DMS 273 (cell line): ENCODE results near the gene FAM163B.

ENCODE experiments used
- DNase-seq: peaks from one replicate; lab custom pipeline; 2025; ENCODE audit not compliant: unreplicated experiment; lab: John Stamatoyannopoulos, UW

The FAM163B gene

GRCh38 chr9:133551446-133551845 lies 57.7 kb downstream of the FAM163B start:
- no peak for DNase-seq

GRCh38 chr9:133547116-133547515 lies 62.1 kb downstream of the FAM163B start:
- DNase-seq = no peak

- no peak for DNase-seq
Observed at GRCh38 chr9:133546287-133546680, 62.9 kb downstream of the FAM163B start.

- DNase-seq = no peak
Observed at GRCh38 chr9:133545494-133546286, 63.5 kb downstream of the FAM163B start.

GRCh38 chr9:133543772-133544467 lies 65.3 kb downstream of the FAM163B start:
- no peak for DNase-seq

GRCh38 chr9:133542002-133542401 lies 67.2 kb downstream of the FAM163B start:
- DNase-seq = no peak

GRCh38 chr9:133540698-133541025 lies 68.5 kb downstream of the FAM163B start:
- DNase-seq = no peak

- DNase-seq = no peak
Observed at GRCh38 chr9:133539991-133540697, 69.0 kb downstream of the FAM163B start.

GRCh38 chr9:133538851-133539833 lies 70.0 kb downstream of the FAM163B start:
- no peak for DNase-seq

GRCh38 chr9:133538176-133538575 lies 71.0 kb downstream of the FAM163B start:
- no peak for DNase-seq

- no peak for DNase-seq
Observed at GRCh38 chr9:133537257-133537656, 71.9 kb downstream of the FAM163B start.

- DNase-seq = no peak
Observed at GRCh38 chr9:133536536-133536935, 72.7 kb downstream of the FAM163B start.

- DNase-seq = no peak
Observed at GRCh38 chr9:133536080-133536479, 73.1 kb downstream of the FAM163B start.

- DNase-seq = no peak
Observed at GRCh38 chr9:133535306-133535877, 73.8 kb downstream of the FAM163B start.

- DNase-seq = peak; percentile 95
Observed at GRCh38 chr9:133534346-133535291, 74.6 kb downstream of the FAM163B start, which contains the start of gene ADAMTSL2. Gene ADAMTSL2 (plus strand): TSS chr9:133534704. CDS start chr9:133536713, 2,009 bp downstream.

- DNase-seq = peak; percentile 73
Observed at GRCh38 chr9:133533857-133534256, 75.3 kb downstream of the FAM163B start.

GRCh38 chr9:133532937-133533668 lies 76.1 kb downstream of the FAM163B start:
- peak; percentile 79 for DNase-seq

GRCh38 chr9:133531293-133531692 lies 77.9 kb downstream of the FAM163B start:
- DNase-seq = no peak
